SK-N-SH (cell line): ENCODE measurements around the gene CCND3. TPM values are rescaled to one million over a fixed set of nuclear protein-coding genes. Genes with fewer than 3 reads are reported as not detected.

Experiments used
- CTCF ChIA-PET: fragments of 300-600, 350-600 bp; formaldehyde crosslinking; extraction: SDS; loops from one replicate; lab custom pipeline; 2021; lab: Yijun Ruan, JAX
- POLR2A ChIA-PET: fragments of 350-600 bp; sonication (Branson Sonifier 250); formaldehyde crosslinking; extraction: SDS; loops from one replicate; lab custom pipeline; 2020; ENCODE audit warnings: antibody characterized with exemption, inconsistent platforms; lab: Yijun Ruan, JAX
- DNase-seq: peaks from one replicate; pipeline ENCODE4 v3.0.0; 2012
- H2AFZ ChIP-seq: fragments of 200-600 bp; sonication (generic); 2 replicates; pipeline ENCODE4 v1.8.1; 2016; ENCODE audit warnings: antibody characterized with exemption, mild to moderate bottlenecking, low read depth
- H3F3A ChIP-seq: fragments of 200-600 bp; sonication (generic); replicated peaks from 2 replicates; pipeline ENCODE3; 2016; ENCODE audit warnings: antibody characterized with exemption, mild to moderate bottlenecking; ENCODE audit not compliant: insufficient read depth
- H3K27ac ChIP-seq, 2 experiments: fragments of 200-500 bp in 1 of 2; fragments of 200-600 bp in 1 of 2; sonication (Bioruptor generic) in 1 of 2; sonication (generic), shearing (Covaris generic) in 1 of 2; 2 replicates each; pipeline versions ENCODE4 v1.5.1 to v1.6.1; 2014 to 2016; ENCODE audit warnings: low read depth in 2 of 2, inconsistent platforms in 1 of 2, low read length in 1 of 2, mild to moderate bottlenecking in 1 of 2, mixed read lengths in 1 of 2
- H3K27me3 ChIP-seq: fragments of 200-600 bp; sonication (generic), shearing (Covaris generic); 2 replicates; pipeline ENCODE4 v1.6.1; 2016; ENCODE audit warnings: mixed run types; ENCODE audit not compliant: insufficient read depth
- H3K36me3 ChIP-seq, 2 experiments: fragments of 200-500 bp in 1 of 2; fragments of 200-600 bp in 1 of 2; sonication (Bioruptor generic) in 1 of 2; sonication (generic) in 1 of 2; replicated peaks in 1 of 2; 2 replicates each; pipeline versions ENCODE3 to v1.5.1; 2014 to 2016; ENCODE audit warnings: low read length in 1 of 2, mild to moderate bottlenecking in 1 of 2; ENCODE audit not compliant: insufficient read depth in 2 of 2, control insufficient read depth in 1 of 2
- H3K4me1 ChIP-seq, 2 experiments: fragments of 200-500 bp in 1 of 2; fragments of 200-600 bp in 1 of 2; sonication (Bioruptor generic) in 1 of 2; sonication (generic), shearing (Covaris generic) in 1 of 2; 2 replicates each; pipeline versions ENCODE4 v1.5.1 to v1.6.1; 2014 to 2016; ENCODE audit warnings: low read depth in 1 of 2, low read length in 1 of 2, mixed run types in 1 of 2; ENCODE audit not compliant: insufficient read depth in 2 of 2, control insufficient read depth in 1 of 2
- H3K4me2 ChIP-seq: fragments of 200-600 bp; sonication (generic), shearing (Covaris generic); 2 replicates; pipeline ENCODE4 v1.6.1; 2017; ENCODE audit warnings: mixed run types
- H3K4me3 ChIP-seq, 2 experiments: fragments of 200-500 bp in 1 of 2; fragments of 200-600 bp in 1 of 2; sonication (Bioruptor generic) in 1 of 2; sonication (generic), shearing (Covaris generic) in 1 of 2; 2 replicates each; pipeline versions ENCODE4 v1.5.1 to v1.8.1; 2014 to 2016; ENCODE audit warnings: low read depth in 2 of 2, inconsistent platforms in 1 of 2, low read length in 1 of 2, mild to moderate bottlenecking in 1 of 2, mixed read lengths in 1 of 2, moderate library complexity in 1 of 2
- H3K79me2 ChIP-seq: fragments of 200-600 bp; sonication (generic); 2 replicates; pipeline ENCODE4 v1.8.1; 2017; ENCODE audit warnings: mild to moderate bottlenecking; ENCODE audit not compliant: insufficient read depth
- H3K9ac ChIP-seq: fragments of 200-600 bp; sonication (generic); 2 replicates; pipeline ENCODE4 v1.6.1; 2017; ENCODE audit warnings: mixed run types
- H3K9me2 ChIP-seq: fragments of 200-600 bp; sonication (generic); 2 replicates; pipeline ENCODE4 v1.6.1; 2017; ENCODE audit warnings: mixed run types
- H3K9me3 ChIP-seq: fragments of 200-600 bp; sonication (generic); 2 replicates; pipeline ENCODE4 v1.6.1; 2017; ENCODE audit warnings: mixed run types, mild to moderate bottlenecking, moderate library complexity
- H4K20me1 ChIP-seq: fragments of 200-600 bp; sonication (generic); 2 replicates; pipeline ENCODE4 v1.6.1; 2017; ENCODE audit warnings: mild to moderate bottlenecking, mixed run types; ENCODE audit not compliant: insufficient read depth
- CHD2 ChIP-seq: fragments of 150-350 bp; IDR thresholded peaks from 2 replicates; pipeline ENCODE4 v1.6.1; 2018; ENCODE audit warnings: low read length; ENCODE audit not compliant: partially characterized antibody
- FOXJ3 ChIP-seq: sonication (generic); formaldehyde crosslinking; IDR thresholded peaks from 2 replicates; pipeline ENCODE4 v1.5.1; 2020; ENCODE audit warnings: mild to moderate bottlenecking, missing genetic modification reagents
- GATA2 ChIP-seq: sonication (generic); formaldehyde crosslinking; IDR thresholded peaks from 2 replicates; pipeline ENCODE4 v1.5.0; 2020; ENCODE audit warnings: mild to moderate bottlenecking, missing genetic modification reagents
- IRF3 ChIP-seq: fragments of 150-350 bp; IDR thresholded peaks from 2 replicates; pipeline ENCODE4 v1.6.1; 2016; ENCODE audit warnings: mild to moderate bottlenecking, low read depth, low read length
- JUND ChIP-seq: IDR thresholded peaks from 2 replicates; pipeline ENCODE4 v1.4.0; 2012
- MEF2A ChIP-seq: IDR thresholded peaks from 2 replicates; pipeline ENCODE4 v1.4.0; 2012; ENCODE audit warnings: low read depth, borderline replicate concordance
- NFIC ChIP-seq: IDR thresholded peaks from 2 replicates; pipeline ENCODE4 v1.4.0; 2012; ENCODE audit warnings: borderline replicate concordance
- NRF1 ChIP-seq: IDR thresholded peaks from 2 replicates; pipeline ENCODE4 v1.6.1; 2012; ENCODE audit warnings: low read depth, mild to moderate bottlenecking, low read length
- POLR2AphosphoS5 ChIP-seq: IDR thresholded peaks from 2 replicates; pipeline ENCODE4 v1.6.1; 2012; ENCODE audit warnings: low read depth, low read length
- RFX5 ChIP-seq: IDR thresholded peaks from 2 replicates; pipeline ENCODE4 v1.6.1; 2012; ENCODE audit warnings: mild to moderate bottlenecking, improper control_type of control experiment, low read length
- SMC3 ChIP-seq: IDR thresholded peaks from 2 replicates; pipeline ENCODE4 v1.6.1; 2012; ENCODE audit warnings: low read depth, low read length, improper control_type of control experiment
- TCF12 ChIP-seq: IDR thresholded peaks from 2 replicates; pipeline ENCODE4 v1.4.0; 2012
- TEAD4 ChIP-seq: IDR thresholded peaks from 2 replicates; pipeline ENCODE4 v1.4.0; 2012; ENCODE audit warnings: mild to moderate bottlenecking, borderline replicate concordance; ENCODE audit not compliant: insufficient read depth
- YY1 ChIP-seq: IDR thresholded peaks from 2 replicates; pipeline ENCODE4 v1.4.0; 2012; ENCODE audit warnings: low read depth, mild to moderate bottlenecking
- WGBS: methylation state at CpG from one replicate; pipeline ENCODE4 v1.1.6; 2017; ENCODE audit warnings: low lambda C conversion rate; 5-methylcytosine and 5-hydroxymethylcytosine counted together
- polyA plus RNA-seq, 3 experiments: library from polyadenylated mRNA; depleted of rRNA; stranded (reverse); fragments of >200 nt; gene quantifications; 2 replicates each; pipeline ENCODE4 v1.2.3, GENCODE V29; 2012
- TF ChIP-seq, protein P1 (sequence below): fragments of 200-600 bp; sonication (generic); IDR thresholded peaks from 2 replicates; pipeline ENCODE4 v1.6.1; 2017; ENCODE audit warnings: antibody characterized with exemption, mild to moderate bottlenecking, moderate library complexity
- TF ChIP-seq, protein P2 (sequence below): IDR thresholded peaks from 2 replicates; pipeline ENCODE4 v1.4.0; 2012; ENCODE audit warnings: low read depth, borderline replicate concordance
- TF ChIP-seq, protein P3 (sequence below): IDR thresholded peaks from 2 replicates; pipeline ENCODE4 v1.4.0; 2012; ENCODE audit warnings: low read depth, borderline replicate concordance
- TF ChIP-seq, protein P4 (sequence below): IDR thresholded peaks from 2 replicates; pipeline ENCODE4 v1.4.0; 2012; ENCODE audit warnings: low read depth

CCND3 gene
- polyA plus RNA-seq, 1 of the 3 experiments (the other 2 are of a cell fraction) = 26.6 TPM

DNA sequence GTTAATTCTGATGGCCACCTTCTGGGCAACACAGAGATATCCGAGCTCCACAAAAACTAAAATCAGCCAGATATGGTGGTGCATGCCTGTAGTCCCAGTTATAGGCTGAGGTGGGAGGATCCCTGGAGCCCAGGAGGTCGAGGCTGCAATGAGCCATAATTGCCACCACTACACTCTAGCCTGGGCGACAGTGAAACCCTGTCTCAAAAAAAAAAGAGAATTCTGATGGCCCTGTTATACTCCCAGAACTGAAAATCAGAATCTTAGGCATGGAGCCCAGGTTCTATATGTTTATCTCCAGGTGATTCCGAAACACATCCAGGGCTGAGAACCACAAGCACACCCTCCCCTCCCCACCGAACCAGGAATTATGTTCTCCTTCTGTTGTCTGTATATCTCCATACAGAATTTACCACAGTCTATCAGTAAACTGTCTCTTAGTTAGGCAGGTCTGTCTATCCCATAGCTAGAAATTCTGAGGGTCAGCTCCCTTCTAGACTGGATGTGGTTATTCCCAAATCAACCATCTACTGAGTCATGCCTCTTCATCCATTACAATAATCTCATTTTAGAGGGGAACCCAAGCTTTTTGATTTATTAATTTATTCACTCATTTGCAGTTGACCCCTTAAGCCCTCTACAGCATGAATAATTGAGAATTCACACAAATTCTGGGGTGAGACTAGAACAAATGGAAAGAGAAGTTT is 24.8 kb upstream of the CCND3 start:
- 96% methylated on average over 4 of the region's 5 CpGs for WGBS
- ChIA-PET POLR2A (no interaction called here), CTCF (interaction anchor here (0.7 to 0.9 kb wide), 2 partner anchors 10 to 78 kb away, joined by 3 read pairs; no protein-coding TSS in a partner anchor)
- H3K79me2 ChIP-seq = no peaks in the 10 kb centered on the region
- H3K9me2 ChIP-seq = no peaks in the 10 kb centered on the region
- H3K27me3 ChIP-seq = no peaks in the 10 kb centered on the region
- peaks cover 0 to 9% of the 10 kb centered on the region in 2 experiments; a peak in 1 of 4 replicates for H3K4me1 ChIP-seq
- TF ChIP-seq MEF2A (no peak), RFX5 (no peak), IRF3 (no peak), TCF12 (no peak), FOXJ3 (no peak), JUND (no peak), NRF1 (no peak), NFIC (no peak)
- TF ChIP-seq, protein P1, sequence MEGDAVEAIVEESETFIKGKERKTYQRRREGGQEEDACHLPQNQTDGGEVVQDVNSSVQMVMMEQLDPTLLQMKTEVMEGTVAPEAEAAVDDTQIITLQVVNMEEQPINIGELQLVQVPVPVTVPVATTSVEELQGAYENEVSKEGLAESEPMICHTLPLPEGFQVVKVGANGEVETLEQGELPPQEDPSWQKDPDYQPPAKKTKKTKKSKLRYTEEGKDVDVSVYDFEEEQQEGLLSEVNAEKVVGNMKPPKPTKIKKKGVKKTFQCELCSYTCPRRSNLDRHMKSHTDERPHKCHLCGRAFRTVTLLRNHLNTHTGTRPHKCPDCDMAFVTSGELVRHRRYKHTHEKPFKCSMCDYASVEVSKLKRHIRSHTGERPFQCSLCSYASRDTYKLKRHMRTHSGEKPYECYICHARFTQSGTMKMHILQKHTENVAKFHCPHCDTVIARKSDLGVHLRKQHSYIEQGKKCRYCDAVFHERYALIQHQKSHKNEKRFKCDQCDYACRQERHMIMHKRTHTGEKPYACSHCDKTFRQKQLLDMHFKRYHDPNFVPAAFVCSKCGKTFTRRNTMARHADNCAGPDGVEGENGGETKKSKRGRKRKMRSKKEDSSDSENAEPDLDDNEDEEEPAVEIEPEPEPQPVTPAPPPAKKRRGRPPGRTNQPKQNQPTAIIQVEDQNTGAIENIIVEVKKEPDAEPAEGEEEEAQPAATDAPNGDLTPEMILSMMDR = no peak
- no peaks in the 10 kb centered on the region for H4K20me1 ChIP-seq
- H3K4me2 ChIP-seq = no peak overlapping the region
- H3K27ac ChIP-seq = no peak overlapping the region
- H3K36me3 ChIP-seq = no peaks in the 10 kb centered on the region
- no peak for DNase-seq
- no peak overlapping the region for H2AFZ ChIP-seq
- H3K4me3 ChIP-seq = no peak overlapping the region
- peaks cover 3% of the 10 kb centered on the region for H3F3A ChIP-seq
- no peaks in the 10 kb centered on the region for H3K9me3 ChIP-seq
- H3K9ac ChIP-seq = no peak overlapping the region

- H3K27ac ChIP-seq = no peak overlapping the region
- H3K27me3 ChIP-seq = no peaks in the 10 kb centered on the region
- H2AFZ ChIP-seq = no peak overlapping the region
- peaks cover 0 to 9% of the 10 kb centered on the region in 2 experiments; a peak in 1 of 4 replicates for H3K4me1 ChIP-seq
- no peaks in the 10 kb centered on the region for H3K79me2 ChIP-seq
- H3F3A ChIP-seq = peaks cover 3% of the 10 kb centered on the region
- no peak overlapping the region for H3K4me2 ChIP-seq
- 89% methylated on average over 11 of the region's 11 CpGs for WGBS
- ChIA-PET CTCF (interaction anchor here (0.9 kb wide), 1 partner anchor 79 kb away, joined by 3 read pairs; no protein-coding TSS in a partner anchor), POLR2A (no interaction called here)
- H3K4me3 ChIP-seq = no peak overlapping the region
- no peak overlapping the region for H3K9ac ChIP-seq
- no peaks in the 10 kb centered on the region for H3K9me3 ChIP-seq
- no peaks in the 10 kb centered on the region for H3K36me3 ChIP-seq
- no peak for DNase-seq
- no peaks in the 10 kb centered on the region for H4K20me1 ChIP-seq
- no peaks in the 10 kb centered on the region for H3K9me2 ChIP-seq
- TF ChIP-seq, protein P2, sequence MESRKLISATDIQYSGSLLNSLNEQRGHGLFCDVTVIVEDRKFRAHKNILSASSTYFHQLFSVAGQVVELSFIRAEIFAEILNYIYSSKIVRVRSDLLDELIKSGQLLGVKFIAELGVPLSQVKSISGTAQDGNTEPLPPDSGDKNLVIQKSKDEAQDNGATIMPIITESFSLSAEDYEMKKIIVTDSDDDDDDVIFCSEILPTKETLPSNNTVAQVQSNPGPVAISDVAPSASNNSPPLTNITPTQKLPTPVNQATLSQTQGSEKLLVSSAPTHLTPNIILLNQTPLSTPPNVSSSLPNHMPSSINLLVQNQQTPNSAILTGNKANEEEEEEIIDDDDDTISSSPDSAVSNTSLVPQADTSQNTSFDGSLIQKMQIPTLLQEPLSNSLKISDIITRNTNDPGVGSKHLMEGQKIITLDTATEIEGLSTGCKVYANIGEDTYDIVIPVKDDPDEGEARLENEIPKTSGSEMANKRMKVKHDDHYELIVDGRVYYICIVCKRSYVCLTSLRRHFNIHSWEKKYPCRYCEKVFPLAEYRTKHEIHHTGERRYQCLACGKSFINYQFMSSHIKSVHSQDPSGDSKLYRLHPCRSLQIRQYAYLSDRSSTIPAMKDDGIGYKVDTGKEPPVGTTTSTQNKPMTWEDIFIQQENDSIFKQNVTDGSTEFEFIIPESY = no peak
- TF ChIP-seq IRF3 (no peak), GATA2 (CRISPR knock-in tag) (no peak), JUND (no peak), CHD2 (no peak), NRF1 (no peak), TEAD4 (no peak), NFIC (no peak), POLR2AphosphoS5 (no peak), RFX5 (no peak), YY1 (no peak), SMC3 (no peak)
- TF ChIP-seq, protein P3, sequence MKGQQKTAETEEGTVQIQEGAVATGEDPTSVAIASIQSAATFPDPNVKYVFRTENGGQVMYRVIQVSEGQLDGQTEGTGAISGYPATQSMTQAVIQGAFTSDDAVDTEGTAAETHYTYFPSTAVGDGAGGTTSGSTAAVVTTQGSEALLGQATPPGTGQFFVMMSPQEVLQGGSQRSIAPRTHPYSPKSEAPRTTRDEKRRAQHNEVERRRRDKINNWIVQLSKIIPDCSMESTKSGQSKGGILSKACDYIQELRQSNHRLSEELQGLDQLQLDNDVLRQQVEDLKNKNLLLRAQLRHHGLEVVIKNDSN = no peak
- TF ChIP-seq, protein P4, sequence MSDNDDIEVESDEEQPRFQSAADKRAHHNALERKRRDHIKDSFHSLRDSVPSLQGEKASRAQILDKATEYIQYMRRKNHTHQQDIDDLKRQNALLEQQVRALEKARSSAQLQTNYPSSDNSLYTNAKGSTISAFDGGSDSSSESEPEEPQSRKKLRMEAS = no peak
These were observed 24.0 kb upstream of the CCND3 start for GRCh38 chr6:41965429-41966213.
